Esophagus squamous epithelium (tissue), 4 donors: Measurements from ENCODE around the gene TAF6L.

Experiments used
- POLR2A ChIP-seq, 4 donors: fragments of 450-650 bp; IDR thresholded peaks; one replicate each; pipeline ENCODE4 v1.6.1; 2017; ENCODE audit warnings: antibody characterized with exemption in 4 of 4, mild to moderate bottlenecking in 4 of 4, moderate library complexity in 3 of 4
- TF ChIP-seq, protein P1 (sequence below), 6 experiments: fragments of 450-650 bp in 4 of 6; fragments of 200-600 bp in 2 of 6; sonication (generic) in 2 of 6; IDR thresholded peaks; one replicate each; pipeline ENCODE4 v1.5.1; 2016 to 2019; ENCODE audit warnings: antibody characterized with exemption in 6 of 6, mild to moderate bottlenecking in 4 of 6, moderate library complexity in 4 of 6

DNA sequence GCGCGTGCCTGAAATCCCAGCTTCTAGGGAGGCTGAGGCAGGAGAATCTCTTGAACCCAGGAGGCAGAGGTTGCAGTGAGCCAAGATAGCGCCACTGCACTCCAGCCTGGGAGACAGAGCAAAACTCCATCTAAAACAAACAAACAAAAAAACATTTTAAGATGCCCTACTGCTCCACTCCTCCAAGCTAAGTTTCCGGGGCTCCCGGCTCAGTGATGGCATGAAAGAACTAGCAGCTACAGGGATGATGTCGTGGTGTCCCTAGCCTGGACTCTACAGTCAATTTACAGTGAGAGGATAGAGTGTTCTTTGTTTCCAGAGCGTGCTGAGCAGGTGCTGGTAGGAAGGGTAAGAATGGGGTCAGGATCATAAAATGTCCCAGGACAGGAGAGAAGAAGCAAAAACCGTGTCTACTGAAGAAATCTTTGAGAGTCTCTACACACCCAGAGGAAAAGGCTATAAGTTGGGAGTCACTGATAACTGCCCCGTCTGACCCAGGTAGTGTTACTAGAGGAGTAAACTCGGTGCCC lies 16.0 kb upstream of the TAF6L start:
- TF ChIP-seq, protein P1, sequence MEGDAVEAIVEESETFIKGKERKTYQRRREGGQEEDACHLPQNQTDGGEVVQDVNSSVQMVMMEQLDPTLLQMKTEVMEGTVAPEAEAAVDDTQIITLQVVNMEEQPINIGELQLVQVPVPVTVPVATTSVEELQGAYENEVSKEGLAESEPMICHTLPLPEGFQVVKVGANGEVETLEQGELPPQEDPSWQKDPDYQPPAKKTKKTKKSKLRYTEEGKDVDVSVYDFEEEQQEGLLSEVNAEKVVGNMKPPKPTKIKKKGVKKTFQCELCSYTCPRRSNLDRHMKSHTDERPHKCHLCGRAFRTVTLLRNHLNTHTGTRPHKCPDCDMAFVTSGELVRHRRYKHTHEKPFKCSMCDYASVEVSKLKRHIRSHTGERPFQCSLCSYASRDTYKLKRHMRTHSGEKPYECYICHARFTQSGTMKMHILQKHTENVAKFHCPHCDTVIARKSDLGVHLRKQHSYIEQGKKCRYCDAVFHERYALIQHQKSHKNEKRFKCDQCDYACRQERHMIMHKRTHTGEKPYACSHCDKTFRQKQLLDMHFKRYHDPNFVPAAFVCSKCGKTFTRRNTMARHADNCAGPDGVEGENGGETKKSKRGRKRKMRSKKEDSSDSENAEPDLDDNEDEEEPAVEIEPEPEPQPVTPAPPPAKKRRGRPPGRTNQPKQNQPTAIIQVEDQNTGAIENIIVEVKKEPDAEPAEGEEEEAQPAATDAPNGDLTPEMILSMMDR (IDR thresholded peaks at IDR 0.05): no peak
- no peak for TF ChIP-seq POLR2A (IDR thresholded peaks at IDR 0.05)
